ENCODE results near the gene GPR153. TPM values are rescaled to one million over a fixed set of nuclear protein-coding genes. Genes with fewer than 3 reads are reported as not detected.

The GPR153 gene
- total RNA-seq, 1 experiment from 2014 or later, result 6.1 TPM

GRCh38 chr1:6269296-6269695 lies 8.4 kb upstream of the GPR153 start:
- no peaks in the 10 kb centered on the region for H3K79me2 ChIP-seq (ENCODE audit: insufficient read depth, low read length)
- ChIA-PET POLR2A (no interaction called here), CTCF (no interaction called here), RAD21 (ENCODE audit: low non-redundant PET in 1 of 2, low total read pairs in 2 of 2, uncharacterized antibody in 2 of 2, unreplicated experiment in 2 of 2) (no interaction called here)
- no peak overlapping the region for H3K4me2 ChIP-seq (ENCODE audit: low read length)
- no peak overlapping the region for H3K27ac ChIP-seq (ENCODE audit: low read depth, low read length)
- H3K27me3 ChIP-seq (ENCODE audit: insufficient read depth, low read length), result no peaks in the 10 kb centered on the region
- TF ChIP-seq ATF3 (IDR thresholded peaks at IDR 0.05) (no peak), YY1 (IDR thresholded peaks at IDR 0.05; ENCODE audit: extremely low read depth, insufficient replicate concordance, low read depth, low read length) (no peak)
- ATAC-seq (no peak), DNase-seq (ENCODE audit: low read depth, low spot score) (no peak)
- no peak overlapping the region for H3K4me3 ChIP-seq (replicated peaks in 1 of 2; ENCODE audit: low read depth in 1 of 2, low read length in 2 of 2)
- no peak overlapping the region for H2AFZ ChIP-seq (ENCODE audit: low read depth, low read length, poor library complexity, severe bottlenecking)
- intact Hi-C loops (cut with micrococcal nuclease), result no loop called here
- no peaks in the 10 kb centered on the region for H3K4me1 ChIP-seq (ENCODE audit: control insufficient read depth in 1 of 2, insufficient read depth in 2 of 2, low read length in 2 of 2)
- H3K36me3 ChIP-seq (ENCODE audit: control insufficient read depth in 1 of 2, insufficient read depth in 2 of 2, low read length in 2 of 2), result no peaks in the 10 kb centered on the region
- no peaks in the 10 kb centered on the region for H3K9me2 ChIP-seq (ENCODE audit: insufficient read depth)
- no peaks in the 10 kb centered on the region for H4K20me1 ChIP-seq (ENCODE audit: insufficient read depth)
- no peaks in the 10 kb centered on the region for H3K9me3 ChIP-seq (ENCODE audit: control insufficient read depth in 1 of 2, insufficient read depth in 1 of 2, low read depth in 1 of 2, low read length in 2 of 2)
- no peak overlapping the region for H3K9ac ChIP-seq (ENCODE audit: low read length)
- BruUV-seq (replicated peaks), result no TSS peak

- no peak overlapping the region for H3K4me2 ChIP-seq (ENCODE audit: low read length)
- H3K27ac ChIP-seq (ENCODE audit: low read depth, low read length), result no peak overlapping the region
- DNase-seq (ENCODE audit: low read depth, low spot score) (no peak), ATAC-seq (no peak)
- intact Hi-C loops (cut with micrococcal nuclease), result no loop called here
- H3K4me3 ChIP-seq (replicated peaks in 1 of 2; ENCODE audit: low read depth in 1 of 2, low read length in 2 of 2), result no peak overlapping the region
- ChIA-PET POLR2A (no interaction called here), RAD21 (ENCODE audit: low non-redundant PET in 1 of 2, low total read pairs in 2 of 2, uncharacterized antibody in 2 of 2, unreplicated experiment in 2 of 2) (no interaction called here), CTCF (no interaction called here)
- no peak for TF ChIP-seq CBX3 (IDR thresholded peaks at IDR 0.05; ENCODE audit: low read depth)
- TF ChIP-seq ZBTB33 (IDR thresholded peaks at IDR 0.05; ENCODE audit: extremely low read depth, insufficient replicate concordance, low read length), result no peak
- no peak for TF ChIP-seq REST (IDR thresholded peaks at IDR 0.05; ENCODE audit: low read depth)
- no peak for TF ChIP-seq SRF (IDR thresholded peaks at IDR 0.05; ENCODE audit: low read depth)
- no peak for TF ChIP-seq ZFX (IDR thresholded peaks at IDR 0.05)
- TF ChIP-seq POLR2AphosphoS5 (IDR thresholded peaks at IDR 0.05; ENCODE audit: low read depth, low read length), result no peak
- TF ChIP-seq EZH2phosphoT487 (IDR thresholded peaks at IDR 0.05; ENCODE audit: borderline replicate concordance), result no peak
- no peak for TF ChIP-seq POLR2A (IDR thresholded peaks at IDR 0.05; ENCODE audit: borderline replicate concordance, extremely low read depth, insufficient read depth, insufficient read length)
- no peak for TF ChIP-seq SP1 (IDR thresholded peaks at IDR 0.05; ENCODE audit: low read depth)
- TF ChIP-seq MAX (IDR thresholded peaks at IDR 0.05), result no peak
- TF ChIP-seq JUND (IDR thresholded peaks at IDR 0.05), result no peak
- no peak for TF ChIP-seq FOSL1 (IDR thresholded peaks at IDR 0.05; ENCODE audit: low read depth)
- no peaks in the 10 kb centered on the region for H3K4me1 ChIP-seq (ENCODE audit: control insufficient read depth in 1 of 2, insufficient read depth in 2 of 2, low read length in 2 of 2)
- no peaks in the 10 kb centered on the region for H3K9me3 ChIP-seq (ENCODE audit: control insufficient read depth in 1 of 2, insufficient read depth in 1 of 2, low read depth in 1 of 2, low read length in 2 of 2)
- no peaks in the 10 kb centered on the region for H4K20me1 ChIP-seq (ENCODE audit: insufficient read depth)
- no peak overlapping the region for H2AFZ ChIP-seq (ENCODE audit: low read depth, low read length, poor library complexity, severe bottlenecking)
- BruUV-seq (replicated peaks), result no TSS peak
- no peaks in the 10 kb centered on the region for H3K9me2 ChIP-seq (ENCODE audit: insufficient read depth)
- H3K79me2 ChIP-seq (ENCODE audit: insufficient read depth, low read length), result no peaks in the 10 kb centered on the region
- no peak overlapping the region for H3K9ac ChIP-seq (ENCODE audit: low read length)
- no peaks in the 10 kb centered on the region; a peak in 1 of 4 replicates for H3K36me3 ChIP-seq (ENCODE audit: control insufficient read depth in 1 of 2, insufficient read depth in 2 of 2, low read length in 2 of 2)
- no peaks in the 10 kb centered on the region for H3K27me3 ChIP-seq (ENCODE audit: insufficient read depth, low read length)
Observed at GRCh38 chr1:6268415-6268814, 7.5 kb upstream of the GPR153 start.
